ENCODE data around the gene GDPD5. TPM values are rescaled to one million over a fixed set of nuclear protein-coding genes. Genes with fewer than 3 reads are reported as not detected.

The GDPD5 gene
- total RNA-seq, 2 experiments from 2014 or later: 13.5 to 57.3 TPM

GRCh38 chr11:75522286-75523044, 3.3 kb downstream of the GDPD5 start:
- Histone ChIP-seq H3K36me3 (ENCODE audit: insufficient read depth, low read length) (no peaks in the 10 kb centered on the region), H3K79me2 (ENCODE audit: insufficient read depth, low read depth, low read length) (no peaks in the 10 kb centered on the region)
- POLR2A ChIA-PET: interaction anchor here (1.4 to 1.7 kb wide), 3 partner anchors 13 to 123 kb away, joined by 4 to 7 read pairs (median 4); partner anchors contain the start of gene RPS3

GRCh38 chr11:75520688-75521087, 5.1 kb downstream of the GDPD5 start:
- no peaks in the 10 kb centered on the region for H4K20me1 ChIP-seq (ENCODE audit: insufficient read depth, low read length)
- H3K9me3 ChIP-seq (ENCODE audit: low read length): no peaks in the 10 kb centered on the region
- H3K27ac ChIP-seq (ENCODE audit: low read depth, low read length, poor library complexity, severe bottlenecking): no peak overlapping the region
- H3K4me3 ChIP-seq (ENCODE audit: low read depth, low read length, poor library complexity, severe bottlenecking): no peak overlapping the region
- no peak for TF ChIP-seq CTCF (conservative IDR thresholded peaks at IDR 0.05; ENCODE audit: low read length)
- no peak overlapping the region for H3K4me2 ChIP-seq (ENCODE audit: low read length)
- peaks cover 62% of the 10 kb centered on the region for H3K4me1 ChIP-seq (ENCODE audit: insufficient read depth, low read length, poor library complexity, severe bottlenecking)
- CTCF ChIA-PET (ENCODE audit: unreplicated experiment): interaction anchor here (0.5 kb wide), 1 partner anchor 63 kb away, joined by 4 read pairs; no protein-coding TSS in a partner anchor
- no TSS peak for BruUV-seq (replicated peaks)
- peaks cover 3% of the 10 kb centered on the region; the same call in 1 of the 2 replicates for H3K36me3 ChIP-seq (ENCODE audit: insufficient read depth, low read length)
- H2AFZ ChIP-seq (ENCODE audit: low read length): no peak overlapping the region
- H3K79me2 ChIP-seq (ENCODE audit: insufficient read depth, low read depth, low read length): no peaks in the 10 kb centered on the region
- POLR2A ChIA-PET: interaction anchor here (0.7 kb wide), 1 partner anchor 10 kb away, joined by 3 read pairs; no protein-coding TSS in a partner anchor
- H3K9me2 ChIP-seq (ENCODE audit: insufficient read depth, low read length): no peaks in the 10 kb centered on the region
- intact Hi-C loops (cut with micrococcal nuclease; ENCODE audit: unreplicated experiment): no loop called here
- no peak for DNase-seq (ENCODE audit: low spot score)

More at GRCh38 chr11:75522286-75523044, 3.3 kb downstream of the GDPD5 start:
- peak overlapping the region; percentile 72 for H3K4me2 ChIP-seq (ENCODE audit: low read length)
- no peak for TF ChIP-seq EZH2phosphoT487 (IDR thresholded peaks at IDR 0.05; ENCODE audit: borderline replicate concordance, low read depth, low read length)
- no peak for TF ChIP-seq CTCF (conservative IDR thresholded peaks at IDR 0.05; ENCODE audit: low read length)
- no TSS peak for BruUV-seq (replicated peaks)
- peak overlapping the region; percentile 71 for H3K4me3 ChIP-seq (ENCODE audit: low read depth, low read length, poor library complexity, severe bottlenecking)
- CTCF ChIA-PET (ENCODE audit: unreplicated experiment): interaction anchor here (1.2 kb wide), 1 partner anchor 20 kb away, joined by 3 read pairs; no protein-coding TSS in a partner anchor
- peak overlapping the region; percentile 41 for H3K27ac ChIP-seq (ENCODE audit: low read depth, low read length, poor library complexity, severe bottlenecking)
- no peaks in the 10 kb centered on the region for H4K20me1 ChIP-seq (ENCODE audit: insufficient read depth, low read length)
- intact Hi-C loops (cut with micrococcal nuclease; ENCODE audit: unreplicated experiment): no loop called here
- no peak overlapping the region for H2AFZ ChIP-seq (ENCODE audit: low read length)
- no peaks in the 10 kb centered on the region for H3K9me2 ChIP-seq (ENCODE audit: insufficient read depth, low read length)
- peaks cover 58% of the 10 kb centered on the region for H3K4me1 ChIP-seq (ENCODE audit: insufficient read depth, low read length, poor library complexity, severe bottlenecking)
- H3K9me3 ChIP-seq (ENCODE audit: low read length): no peaks in the 10 kb centered on the region
- no peak for DNase-seq (ENCODE audit: low spot score)
